ENCODE data around the gene STAT3. TPM values are rescaled to one million over a fixed set of nuclear protein-coding genes. Genes with fewer than 3 reads are reported as not detected.
"Not testable (repeated sequence)": the region's sequence is repeated elsewhere in the genome, so short reads cannot be mapped to it uniquely, and the experiment has no call there.

Gene STAT3
- total RNA-seq, 4 donors from 2014 or later, result 88.4 to 203 (median 130) TPM

DNA sequence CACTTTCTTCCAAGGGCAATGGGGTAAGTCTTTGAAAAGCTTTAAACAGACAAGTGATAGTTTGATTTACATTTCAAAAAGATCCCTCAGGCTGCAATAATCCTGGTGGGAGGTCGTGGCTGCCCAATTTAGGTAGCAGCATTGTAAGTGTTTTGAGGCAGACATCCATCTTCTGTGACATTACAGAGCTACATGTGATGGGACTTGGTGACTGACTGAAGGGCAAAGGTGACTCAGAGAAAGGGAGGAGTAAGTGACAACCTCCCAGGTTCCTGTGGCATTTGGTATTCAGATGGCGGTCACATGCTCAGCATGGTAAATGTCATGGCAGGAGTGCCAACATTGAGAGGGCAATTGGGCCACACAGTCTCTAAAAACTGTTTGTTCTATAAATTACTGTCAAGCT is 26.5 kb downstream of the STAT3 start:
- peak overlapping the region; percentile 67 to 86 (median 77) for H3K27ac ChIP-seq
- H3K36me3 ChIP-seq, result no peaks in the 10 kb centered on the region
- no peaks in the 10 kb centered on the region for H3K27me3 ChIP-seq
- in situ Hi-C loops (cut with MboI; ENCODE audit: low sequenced_read_pairs in 4 of 4), result no loop called here
- H3K4me3 ChIP-seq, result no peak overlapping the region
- peaks cover 55 to 70% of the 10 kb centered on the region in 2 donors for H3K4me1 ChIP-seq
- H3K9me3 ChIP-seq, result no peaks in the 10 kb centered on the region
- intact Hi-C loops (cut with DNase I; ENCODE audit: low total_unique reads), result no loop called here
- peak in 1 of 2 donors; percentile 39 for DNase-seq
- TF ChIP-seq POLR2A (IDR thresholded peaks at IDR 0.05), result no peak
- TF ChIP-seq, protein P1, sequence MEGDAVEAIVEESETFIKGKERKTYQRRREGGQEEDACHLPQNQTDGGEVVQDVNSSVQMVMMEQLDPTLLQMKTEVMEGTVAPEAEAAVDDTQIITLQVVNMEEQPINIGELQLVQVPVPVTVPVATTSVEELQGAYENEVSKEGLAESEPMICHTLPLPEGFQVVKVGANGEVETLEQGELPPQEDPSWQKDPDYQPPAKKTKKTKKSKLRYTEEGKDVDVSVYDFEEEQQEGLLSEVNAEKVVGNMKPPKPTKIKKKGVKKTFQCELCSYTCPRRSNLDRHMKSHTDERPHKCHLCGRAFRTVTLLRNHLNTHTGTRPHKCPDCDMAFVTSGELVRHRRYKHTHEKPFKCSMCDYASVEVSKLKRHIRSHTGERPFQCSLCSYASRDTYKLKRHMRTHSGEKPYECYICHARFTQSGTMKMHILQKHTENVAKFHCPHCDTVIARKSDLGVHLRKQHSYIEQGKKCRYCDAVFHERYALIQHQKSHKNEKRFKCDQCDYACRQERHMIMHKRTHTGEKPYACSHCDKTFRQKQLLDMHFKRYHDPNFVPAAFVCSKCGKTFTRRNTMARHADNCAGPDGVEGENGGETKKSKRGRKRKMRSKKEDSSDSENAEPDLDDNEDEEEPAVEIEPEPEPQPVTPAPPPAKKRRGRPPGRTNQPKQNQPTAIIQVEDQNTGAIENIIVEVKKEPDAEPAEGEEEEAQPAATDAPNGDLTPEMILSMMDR (IDR thresholded peaks at IDR 0.05 in 4 of 5, conservative IDR thresholded peaks at IDR 0.05 in 1 of 5), result no peak
- ATAC-seq, result peak; percentile 57 to 86

DNA sequence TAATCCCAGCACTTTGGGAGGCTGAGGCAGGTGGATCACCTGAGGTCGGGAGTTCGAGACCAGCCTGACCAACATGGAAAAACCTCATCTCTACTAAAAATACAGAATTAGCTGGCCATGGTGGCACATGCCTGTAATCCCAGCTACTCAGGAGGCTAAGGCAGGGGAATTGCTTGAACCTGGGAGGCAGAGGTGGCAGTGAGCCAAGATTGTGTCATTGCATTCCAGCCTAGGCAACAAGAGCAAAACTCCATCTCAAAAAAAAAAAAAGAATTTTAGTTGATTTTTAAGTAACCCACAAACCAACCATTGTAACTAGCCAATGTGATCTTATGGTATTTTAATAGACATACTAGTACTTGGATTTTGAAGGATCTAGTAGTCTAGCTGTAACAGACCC is 27.9 kb downstream of the STAT3 start:
- DNase-seq; intact Hi-C loops (cut with DNase I; ENCODE audit: low total_unique reads): not testable (repeated sequence)
- peaks cover 59 to 61% of the 10 kb centered on the region in 2 donors for H3K4me1 ChIP-seq

DNA sequence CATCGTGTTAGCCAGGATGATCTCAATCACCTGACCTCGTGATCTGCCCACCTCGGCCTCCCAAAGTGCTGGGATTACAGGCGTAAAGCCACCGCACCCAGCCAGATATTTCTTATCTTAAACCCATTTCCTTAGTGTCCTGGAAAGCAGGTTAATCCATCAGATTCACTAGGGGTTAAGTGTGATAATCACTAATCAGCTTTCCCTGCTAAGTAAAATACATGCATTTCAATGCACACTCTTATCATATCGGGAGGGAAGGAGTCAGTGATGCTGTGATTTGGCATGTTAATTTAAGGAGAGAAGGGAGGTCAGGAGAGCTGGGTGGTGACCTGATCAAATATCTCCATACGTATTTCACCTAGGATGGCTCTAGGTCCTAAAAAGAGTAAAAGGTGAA is 29.1 kb downstream of the STAT3 start:
- in situ Hi-C loops (cut with MboI; ENCODE audit: low sequenced_read_pairs in 4 of 4), result no loop called here
- Histone ChIP-seq H3K4me1 (peaks cover 53 to 59% of the 10 kb centered on the region in 2 donors), H3K4me3 (no peak overlapping the region), H3K27me3 (no peaks in the 10 kb centered on the region), H3K9me3 (no peaks in the 10 kb centered on the region), H3K36me3 (no peaks in the 10 kb centered on the region), H3K27ac (no peak overlapping the region)
- TF ChIP-seq, protein P1 (IDR thresholded peaks at IDR 0.05 in 4 of 5, conservative IDR thresholded peaks at IDR 0.05 in 1 of 5), result no peak
- no peak for TF ChIP-seq POLR2A (IDR thresholded peaks at IDR 0.05)
- no peak for ATAC-seq
- intact Hi-C loops (cut with DNase I; ENCODE audit: low total_unique reads), result no loop called here
- no peak for DNase-seq

More for the DNA sequence above, 27.9 kb downstream of the STAT3 start:
- H3K36me3 ChIP-seq; H3K9me3 ChIP-seq; H3K27me3 ChIP-seq; H3K4me3 ChIP-seq; ATAC-seq; in situ Hi-C loops (cut with MboI; ENCODE audit: low sequenced_read_pairs in 4 of 4): not testable (repeated sequence)
- H3K27ac ChIP-seq, result peak overlapping the region in 3 of 4 donors; percentile 71 to 86 (median 83)

DNA sequence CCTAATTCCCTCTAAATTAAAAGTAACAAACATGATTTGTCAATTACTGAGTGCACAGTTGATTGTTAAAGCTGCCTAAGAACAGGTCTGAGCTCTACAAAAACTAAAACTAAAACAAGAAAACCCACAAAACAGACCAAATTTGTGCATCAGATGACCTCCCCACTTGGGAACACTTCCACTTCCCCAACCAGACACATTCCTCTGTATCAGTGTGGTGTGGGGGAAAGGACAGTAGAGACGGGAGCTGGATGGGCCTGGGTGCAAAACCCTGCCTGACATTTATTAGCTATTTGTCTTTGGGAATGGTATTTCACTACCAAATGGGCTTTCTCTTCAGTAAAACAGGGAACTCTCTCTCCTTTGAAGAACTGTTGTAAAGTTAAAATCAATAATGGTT is 29.8 kb downstream of the STAT3 start:
- DNase-seq (no peak), ATAC-seq (no peak)
- Histone ChIP-seq H3K36me3 (no peaks in the 10 kb centered on the region), H3K9me3 (no peaks in the 10 kb centered on the region), H3K27ac (no peak overlapping the region), H3K4me3 (no peak overlapping the region), H3K4me1 (peaks cover 46 to 56% of the 10 kb centered on the region in 2 donors), H3K27me3 (no peaks in the 10 kb centered on the region)
- intact Hi-C loops (cut with DNase I; ENCODE audit: low total_unique reads), result no loop called here
- TF ChIP-seq, protein P1 (IDR thresholded peaks at IDR 0.05 in 4 of 5, conservative IDR thresholded peaks at IDR 0.05 in 1 of 5), result no peak
- no peak for TF ChIP-seq POLR2A (IDR thresholded peaks at IDR 0.05)
- in situ Hi-C loops (cut with MboI; ENCODE audit: low sequenced_read_pairs in 4 of 4), result no loop called here

DNA sequence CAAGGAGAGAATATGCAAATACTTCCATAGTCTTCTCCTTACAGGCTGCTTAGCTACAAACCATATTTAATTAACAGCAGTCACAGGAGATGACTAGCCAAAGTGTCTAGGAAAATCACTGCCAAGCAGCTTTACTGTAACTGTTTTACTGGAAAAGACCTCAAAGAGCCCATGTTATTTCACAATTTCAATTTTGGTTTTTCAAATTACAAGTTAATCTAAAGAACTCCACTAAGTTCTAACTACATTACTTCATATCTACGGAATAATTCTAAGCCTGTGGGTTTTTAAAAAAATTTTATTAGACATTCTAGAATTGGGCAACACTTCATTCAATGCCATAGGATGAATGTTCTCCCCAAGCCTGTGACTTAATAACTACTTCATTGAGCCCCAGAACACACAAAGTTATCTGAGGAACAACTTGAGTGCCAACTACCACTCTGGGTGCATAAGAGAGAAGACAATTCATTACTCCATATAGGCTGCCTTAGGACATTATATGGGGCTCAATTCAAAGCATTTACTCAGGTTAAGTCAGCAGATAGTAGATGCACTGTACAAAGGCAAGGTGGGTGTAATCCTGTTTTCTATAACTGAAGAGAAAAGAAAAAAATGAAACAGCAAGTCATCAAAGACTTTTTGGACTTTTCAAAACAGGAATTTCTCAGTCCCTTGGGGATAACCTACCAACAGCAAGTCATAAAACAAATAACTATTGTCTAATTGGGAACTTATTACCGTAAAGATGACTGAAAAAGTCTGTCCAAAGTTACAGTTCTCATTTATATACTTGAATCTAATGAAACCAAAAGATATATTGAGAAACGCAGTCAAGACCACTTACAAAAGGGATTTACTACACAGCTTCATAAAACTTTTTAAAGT is 33.0 kb downstream of the STAT3 start:
- no peak overlapping the region for H3K4me3 ChIP-seq
- no peaks in the 10 kb centered on the region for H3K27me3 ChIP-seq
- DNase-seq (no peak), ATAC-seq (no peak)
- in situ Hi-C loops (cut with MboI; ENCODE audit: low sequenced_read_pairs in 4 of 4) (no loop called here), intact Hi-C loops (cut with DNase I; ENCODE audit: low total_unique reads) (no loop called here)
- H3K27ac ChIP-seq, result peak overlapping the region in 1 of 4 donors; percentile 35
- TF ChIP-seq, protein P1 (IDR thresholded peaks at IDR 0.05 in 4 of 5, conservative IDR thresholded peaks at IDR 0.05 in 1 of 5), result no peak
- no peak for TF ChIP-seq POLR2A (IDR thresholded peaks at IDR 0.05)
- no peaks in the 10 kb centered on the region for H3K36me3 ChIP-seq
- no peaks in the 10 kb centered on the region for H3K9me3 ChIP-seq
- H3K4me1 ChIP-seq, result peaks cover 25 to 28% of the 10 kb centered on the region in 2 donors
